ENCODE measurements around the gene TAOK3. TPM values are rescaled to one million over a fixed set of nuclear protein-coding genes. Genes with fewer than 3 reads are reported as not detected.

The TAOK3 gene
- total and polyA plus RNA-seq, 2 donors (not counting 1 experiment from before 2014, with no cell fraction given): 30.0 to 80.4 TPM

GRCh38 chr12:118376089-118377020 lies 3.6 kb upstream of the TAOK3 start, which contains the start of gene SUDS3:
Gene SUDS3 (plus strand): TSS chr12:118376555. CDS start chr12:118376692, 137 bp downstream.
- H4K20me1 ChIP-seq (ENCODE audit: control insufficient read depth, insufficient read depth, low read length, poor library complexity, severe bottlenecking): peaks cover 15% of the 10 kb centered on the region
- no peaks in the 10 kb centered on the region for H3K27me3 Mint-ChIP-seq
- ChIA-PET POLR2A (interaction anchor here (0.6 to 2.1 kb wide), 14 partner anchors 17 to 381 kb away, joined by 3 to 12 read pairs (median 4); partner anchors contain the start of gene PEBP1), CTCF (interaction anchor here (0.6 to 7.8 kb wide), 46 partner anchors 9 to 1562 kb away, joined by 3 to 221 read pairs (median 6); partner anchors contain the start of genes PEBP1 and WSB2)
- H2AFZ ChIP-seq (ENCODE audit: insufficient read depth, low read depth, low read length, poor library complexity, severe bottlenecking): peak within 1 kb of the TSS; percentile 84
- H3K27me3 ChIP-seq (replicated peaks in 1 of 4; ENCODE audit: control extremely low read depth in 1 of 4, control insufficient read depth in 3 of 4, insufficient read depth in 4 of 4, low read length in 3 of 4): no peaks in the 10 kb centered on the region
- peak within 1 kb of the TSS; percentile 69 for H3K9ac ChIP-seq (ENCODE audit: low read length)
- peak within 1 kb of the TSS; percentile 100 for H3K27ac Mint-ChIP-seq
- H3K9me3 Mint-ChIP-seq (ENCODE audit: insufficient read depth): no peaks in the 10 kb centered on the region
- under 1% methylated on average over 74 of the region's 102 CpGs for WGBS (ENCODE audit: insufficient coverage)
- H3K4me3 ChIP-seq (ENCODE audit: control extremely low read depth in 1 of 5, extremely low read depth in 1 of 5, insufficient read depth in 1 of 5, low read depth in 2 of 5, low read length in 4 of 5): peak within 1 kb of the TSS; percentile 47 to 88 (median 81)
- peak; percentile 46 for ATAC-seq (ENCODE audit: low read depth)
- H3K4me1 ChIP-seq (ENCODE audit: control insufficient read depth in 2 of 2, insufficient read depth in 2 of 2, low read length in 2 of 2): peaks cover 20 to 34% of the 10 kb centered on the region in 2 donors
- no peaks in the 10 kb centered on the region for H3K9me3 ChIP-seq (ENCODE audit: control extremely low read depth in 1 of 3, control insufficient read depth in 2 of 3, insufficient read depth in 1 of 3, low read length in 2 of 3)
- peaks cover 62% of the 10 kb centered on the region for H3K79me2 ChIP-seq (ENCODE audit: control insufficient read depth, insufficient read depth, low read length)
- H3K4me1 Mint-ChIP-seq: peaks cover 41% of the 10 kb centered on the region
- peaks cover 8 to 17% of the 10 kb centered on the region in 2 experiments for H3K36me3 ChIP-seq (replicated peaks in 1 of 2; ENCODE audit: control extremely low read depth in 1 of 2, control insufficient read depth in 1 of 2, extremely low read depth in 1 of 2, insufficient read depth in 2 of 2, low read length in 1 of 2)
- peak within 1 kb of the TSS; percentile 98 for H3K4me3 Mint-ChIP-seq
- TF ChIP-seq CTCF (IDR thresholded peaks at IDR 0.05) (peak; percentile 94), EZH2 (IDR thresholded peaks at IDR 0.05; ENCODE audit: borderline replicate concordance, insufficient read depth, low read depth, low read length, poor library complexity, severe bottlenecking) (no peak)
- peak within 1 kb of the TSS; percentile 82 for H3K4me2 ChIP-seq (replicated peaks; ENCODE audit: low read depth, low read length, poor library complexity, severe bottlenecking)
- intact Hi-C loops (cut with micrococcal nuclease): loop anchor here (1.0 kb wide), 7 partner anchors 139 to 360 kb away; partner anchors contain the start of genes PEBP1 and RFC5
- peak; percentile 96 for DNase-seq
- peak within 1 kb of the TSS; percentile 95 to 97 for H3K27ac ChIP-seq (ENCODE audit: low read length in 2 of 2)

Measured in B cell (primary cell).